IMR-90 (cell line): ENCODE results near the gene ZNF467.

Source experiments
- BHLHE40 ChIP-seq: fragments of 150-350 bp; IDR thresholded peaks from 2 replicates; pipeline ENCODE4 v1.6.1; 2016; ENCODE audit warnings: mild to moderate bottlenecking, low read depth, low read length
- CTCF ChIP-seq: conservative IDR thresholded peaks from 2 replicates; pipeline ENCODE4 v1.5.1; 2012; ENCODE audit warnings: mild to moderate bottlenecking, low read depth, low read length, improper control_type of control experiment
- RFX5 ChIP-seq: IDR thresholded peaks from 2 replicates; pipeline ENCODE4 v1.8.0; 2012; ENCODE audit warnings: low read depth, mild to moderate bottlenecking, low read length, moderate library complexity
- SMC3 ChIP-seq: fragments of 150-350 bp; IDR thresholded peaks from 2 replicates; pipeline ENCODE4 v1.6.1; 2016; ENCODE audit warnings: low read depth, mild to moderate bottlenecking, antibody characterized with exemption, low read length, moderate library complexity

- TF ChIP-seq CTCF = no peak
- no peak for TF ChIP-seq SMC3
- TF ChIP-seq BHLHE40 = no peak
- TF ChIP-seq RFX5 = no peak
These were observed 46.6 kb upstream of the ZNF467 start for GRCh38 chr7:149819961-149820340.
